ENCODE results near the gene NKRF.
A peak's percentile ranks its signal among the peaks of the same experiment; 100 is the strongest.

Gene NKRF

DNA sequence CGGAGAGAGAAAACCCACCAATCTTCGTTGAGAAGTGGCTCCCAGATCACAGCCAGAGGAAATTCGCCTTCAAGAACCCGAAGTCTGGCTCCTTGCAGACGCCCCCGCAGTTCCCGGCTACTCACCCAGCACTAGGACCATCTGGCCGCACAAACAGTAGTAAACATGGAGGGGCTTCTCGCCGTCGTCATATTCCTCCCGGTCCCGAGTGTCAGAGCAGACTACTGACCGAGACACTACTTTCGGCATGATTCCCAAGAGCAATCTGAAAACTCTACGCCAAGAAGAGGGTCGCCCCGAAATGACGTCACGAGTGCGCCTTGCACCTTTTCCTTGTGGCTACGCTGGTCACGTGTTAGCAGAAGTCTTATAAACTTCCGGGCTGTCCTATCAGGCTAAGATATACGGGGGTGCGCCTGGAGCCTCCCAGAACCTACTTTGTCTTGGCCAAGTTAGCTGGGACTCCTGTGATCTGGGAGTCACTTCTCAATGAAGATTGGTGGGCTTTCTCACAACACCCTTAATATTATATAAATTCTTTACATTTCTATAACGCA, 41.0 kb downstream of the NKRF start, which contains the start of gene STEEP1:
STEEP1 (minus strand) TSS at position 303 of the 557 bp plus-strand sequence; CDS start at position 249, 54 bp downstream.
- Histone ChIP-seq H3K27me3 (ENCODE audit: insufficient read depth, low read length) (no peaks in the 10 kb centered on the region), H3K27ac (ENCODE audit: low read length) (no peak within 1 kb of the TSS), H3K36me3 (ENCODE audit: insufficient read depth, low read depth, low read length) (peaks cover 5% of the 10 kb centered on the region; the same call in 1 of the 2 replicates), H3K4me3 (ENCODE audit: low read length) (peak within 1 kb of the TSS; percentile 90), H3K9ac (ENCODE audit: low read depth, low read length) (peak within 1 kb of the TSS; percentile 86), H3K9me3 (ENCODE audit: insufficient read depth, low read depth, low read length) (no peaks in the 10 kb centered on the region), H3K4me1 (ENCODE audit: insufficient read depth, low read length) (no peaks in the 10 kb centered on the region)

DNA sequence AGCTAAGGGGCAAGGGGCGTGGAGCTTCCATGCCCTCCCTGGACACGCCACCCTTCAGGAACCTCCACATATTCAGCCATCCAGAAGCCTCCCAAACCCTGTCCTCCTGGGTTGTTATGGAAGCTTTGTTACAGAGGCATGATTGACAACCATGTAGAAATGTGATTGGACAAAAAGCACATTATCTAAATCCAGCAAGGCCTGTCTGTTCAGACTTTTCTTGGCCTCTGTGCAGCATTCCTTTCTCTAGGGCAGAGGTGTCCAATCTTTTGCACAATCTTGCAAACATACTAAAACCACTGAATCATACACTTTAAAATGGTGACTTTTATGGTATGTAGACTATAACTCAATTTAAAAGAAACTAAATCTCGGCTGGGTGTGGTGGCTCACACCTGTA, 53.7 kb downstream of the NKRF start:
- Histone ChIP-seq H3K27ac (ENCODE audit: low read length) (no peak overlapping the region), H3K9me3 (ENCODE audit: insufficient read depth, low read depth, low read length) (no peaks in the 10 kb centered on the region)

DNA sequence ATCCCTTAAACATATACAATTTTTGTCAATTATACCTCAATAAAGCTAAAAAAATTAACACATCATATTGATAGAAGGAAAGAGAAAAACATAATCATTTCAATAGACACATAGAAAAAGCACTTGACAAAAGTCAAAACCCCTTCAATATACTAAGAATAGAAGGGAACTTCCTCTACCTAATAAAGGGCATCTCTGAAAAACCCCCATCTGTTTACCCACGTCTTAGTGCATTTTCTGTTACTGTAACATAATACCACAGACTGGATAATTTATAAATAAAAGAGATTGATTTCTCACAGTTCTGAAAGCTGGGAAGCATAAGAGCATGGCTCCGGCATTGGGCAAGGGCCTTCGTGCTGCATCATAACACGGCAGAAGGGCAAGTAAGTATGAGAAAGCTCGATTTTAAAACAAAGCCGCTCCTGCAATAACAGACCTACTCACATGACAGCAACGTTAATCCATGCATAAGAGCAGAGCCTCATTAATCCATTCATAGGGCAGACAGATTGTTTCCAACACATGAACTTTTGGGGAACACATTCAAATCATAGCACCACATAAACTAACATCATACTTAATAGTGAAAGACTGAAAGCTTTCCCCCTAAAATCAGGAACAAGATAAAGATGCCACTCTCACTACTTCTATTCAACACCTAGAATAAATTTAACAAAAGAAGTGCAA, 56.8 kb downstream of the NKRF start:
- no peak overlapping the region for H3K4me3 ChIP-seq (ENCODE audit: low read length)
- H3K9ac ChIP-seq (ENCODE audit: low read depth, low read length): no peak overlapping the region
- no peaks in the 10 kb centered on the region for H3K4me1 ChIP-seq (ENCODE audit: insufficient read depth, low read length)
- H3K27ac ChIP-seq (ENCODE audit: low read length): no peak overlapping the region
- H3K27me3 ChIP-seq (ENCODE audit: insufficient read depth, low read length): no peaks in the 10 kb centered on the region
- H3K9me3 ChIP-seq (ENCODE audit: insufficient read depth, low read depth, low read length): no peaks in the 10 kb centered on the region
- no peaks in the 10 kb centered on the region for H3K36me3 ChIP-seq (ENCODE audit: insufficient read depth, low read depth, low read length)

More for the DNA sequence above, 53.7 kb downstream of the NKRF start:
- Histone ChIP-seq H3K27me3 (ENCODE audit: insufficient read depth, low read length) (no peaks in the 10 kb centered on the region), H3K9ac (ENCODE audit: low read depth, low read length) (no peak overlapping the region), H3K36me3 (ENCODE audit: insufficient read depth, low read depth, low read length) (no peaks in the 10 kb centered on the region), H3K4me1 (ENCODE audit: insufficient read depth, low read length) (no peaks in the 10 kb centered on the region), H3K4me3 (ENCODE audit: low read length) (no peak overlapping the region)

DNA sequence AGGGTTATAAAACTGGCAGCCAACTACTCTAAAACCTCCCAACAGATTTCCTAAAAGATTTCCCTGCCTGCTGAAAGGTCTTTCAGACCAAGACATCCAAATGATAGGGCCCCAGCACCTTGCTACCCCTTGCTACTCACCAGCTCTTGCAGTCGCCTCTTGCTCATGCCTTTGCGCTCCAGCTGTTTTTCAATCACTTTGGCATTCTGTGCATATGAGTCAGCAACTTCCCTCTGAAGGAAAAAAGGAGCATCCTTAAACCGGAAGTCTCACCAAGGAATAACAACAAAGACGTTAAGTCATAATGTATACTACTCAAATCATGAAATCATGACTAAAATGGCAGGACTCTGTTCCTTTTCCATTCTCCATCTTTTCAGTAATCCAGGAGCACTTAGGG, 65.0 kb downstream of the NKRF start:
- H3K4me1 ChIP-seq (ENCODE audit: insufficient read depth, low read length): no peaks in the 10 kb centered on the region
- H3K36me3 ChIP-seq (ENCODE audit: insufficient read depth, low read depth, low read length): peaks cover 10% of the 10 kb centered on the region; the same call in 1 of the 2 replicates
- no peak overlapping the region for H3K27ac ChIP-seq (ENCODE audit: low read length)
- H3K9ac ChIP-seq (ENCODE audit: low read depth, low read length): no peak overlapping the region
- H3K9me3 ChIP-seq (ENCODE audit: insufficient read depth, low read depth, low read length): no peaks in the 10 kb centered on the region
- H3K4me3 ChIP-seq (ENCODE audit: low read length): no peak overlapping the region
- H3K27me3 ChIP-seq (ENCODE audit: insufficient read depth, low read length): no peaks in the 10 kb centered on the region

DNA sequence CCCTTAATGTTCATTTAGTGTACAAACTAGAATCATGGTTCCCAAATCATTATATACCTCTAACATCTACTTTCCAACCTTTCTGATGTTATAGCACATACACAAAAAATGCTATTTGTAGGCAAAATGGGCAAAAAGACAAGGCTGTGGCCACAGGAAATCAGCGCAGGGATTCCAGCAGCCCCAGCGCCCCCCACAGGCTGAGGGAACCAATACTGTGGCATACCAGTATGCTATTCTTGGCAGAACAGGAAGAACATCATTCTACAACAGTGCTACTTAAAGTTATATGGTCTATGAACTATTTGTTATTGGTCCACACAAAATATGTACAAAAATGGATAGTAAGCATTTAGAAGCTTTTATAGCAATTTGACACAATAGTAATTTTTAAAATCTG, 66.4 kb downstream of the NKRF start:
- no peaks in the 10 kb centered on the region for H3K27me3 ChIP-seq (ENCODE audit: insufficient read depth, low read length)
- H3K36me3 ChIP-seq (ENCODE audit: insufficient read depth, low read depth, low read length): peaks cover 10% of the 10 kb centered on the region; the same call in 1 of the 2 replicates
- H3K4me3 ChIP-seq (ENCODE audit: low read length): no peak overlapping the region
- no peak overlapping the region for H3K27ac ChIP-seq (ENCODE audit: low read length)
- no peak overlapping the region for H3K9ac ChIP-seq (ENCODE audit: low read depth, low read length)
- no peaks in the 10 kb centered on the region for H3K9me3 ChIP-seq (ENCODE audit: insufficient read depth, low read depth, low read length)
- no peaks in the 10 kb centered on the region for H3K4me1 ChIP-seq (ENCODE audit: insufficient read depth, low read length)
